ENCODE data around the gene TCP10L. TPM values are rescaled to one million over a fixed set of nuclear protein-coding genes. Genes with fewer than 3 reads are reported as not detected.
A peak's percentile ranks its signal among the peaks of the same experiment; 100 is the strongest.

Gene TCP10L
- total and polyA plus RNA-seq, 2 of the 13 experiments (the other 11 are each of a cell fraction or from before 2014, with no cell fraction given): 0.90 to 2.4 TPM

- FAIRE-seq (no peak), ATAC-seq (no peak), DNase-seq (ENCODE audit: low spot score) (no peak)
- H3K79me2 ChIP-seq (ENCODE audit: insufficient read depth, low read length): no peaks in the 10 kb centered on the region
- no TSS peak for BruUV-seq (replicated peaks)
- no peaks in the 10 kb centered on the region for H3K27me3 ChIP-seq (ENCODE audit: control insufficient read depth in 1 of 2, insufficient read depth in 2 of 2, low read length in 2 of 2)
- no peak overlapping the region for H2AFZ ChIP-seq (ENCODE audit: low read length)
- in situ Hi-C loops (cut with HindIII; ENCODE audit: extremely low pct_ligation_motif_present, low pct_unique_long_range_greater_than_20kb) (no loop called here), intact Hi-C loops (cut with micrococcal nuclease; ENCODE audit: unreplicated experiment) (no loop called here)
- no peaks in the 10 kb centered on the region for H3K36me3 ChIP-seq (replicated peaks in 1 of 2; ENCODE audit: control insufficient read depth in 1 of 2, insufficient read depth in 2 of 2, low read length in 2 of 2)
- no peak overlapping the region for H3K27ac ChIP-seq (ENCODE audit: extremely low read length, insufficient read depth, low read length)
- TF ChIP-seq ZNF687 (CRISPR knock-in tag; IDR thresholded peaks at IDR 0.05): peak; percentile 67
- TF ChIP-seq MAX (IDR thresholded peaks at IDR 0.05): peak; percentile 59
- TF ChIP-seq ZBTB26 (CRISPR knock-in tag; IDR thresholded peaks at IDR 0.05; ENCODE audit: borderline replicate concordance): no peak
- TF ChIP-seq KAT7 (CRISPR knock-in tag; IDR thresholded peaks at IDR 0.05; ENCODE audit: borderline replicate concordance): no peak
- no peak overlapping the region for H3K4me2 ChIP-seq (ENCODE audit: low read depth, low read length)
- WGBS (ENCODE audit: low lambda C conversion rate): 57% methylated on average over 5 of the region's 13 CpGs
- POLR2A ChIA-PET: no interaction called here
- no peaks in the 10 kb centered on the region for H3K9me3 ChIP-seq (ENCODE audit: low read length)
- H3K4me1 ChIP-seq (ENCODE audit: insufficient read depth, low read length): peaks cover 47% of the 10 kb centered on the region
- H4K20me1 ChIP-seq (ENCODE audit: insufficient read depth, low read length): no peaks in the 10 kb centered on the region
- CTCF ChIA-PET (ENCODE audit: low intra/inter-chr PET ratio, low total read pairs): no interaction called here
- H3K4me3 ChIP-seq (replicated peaks in 1 of 3; ENCODE audit: insufficient read depth in 1 of 3, low read depth in 2 of 3, low read length in 3 of 3): no peak overlapping the region
- H3K9ac ChIP-seq (ENCODE audit: insufficient read depth, low read depth, low read length): no peak overlapping the region
Measured at GRCh38 chr21:32587120-32587519, 1.8 kb upstream of the TCP10L start.

Data from HepG2 (cell line).